Mesenchymal stem cell (in vitro differentiated cells and primary cell): ENCODE measurements around the gene TMCC3. TPM values are rescaled to one million over a fixed set of nuclear protein-coding genes. Genes with fewer than 3 reads are reported as not detected.

Experiments used
- DNase-seq: peaks from one replicate; pipeline ENCODE4 v3.0.0-alpha.2; 2013
- H2AFZ ChIP-seq: one replicate; pipeline ENCODE4 v1.6.1; 2013; ENCODE audit warnings: low read depth, mild to moderate bottlenecking, control low read depth, inconsistent platforms, low read length, moderate library complexity
- H2AK5ac ChIP-seq: 2 replicates; pipeline ENCODE4 v1.6.1; 2013; ENCODE audit warnings: low read length, moderate library complexity, mild to moderate bottlenecking, inconsistent platforms; ENCODE audit not compliant: severe bottlenecking
- H2BK120ac ChIP-seq: one replicate; pipeline ENCODE4 v1.6.1; 2013; ENCODE audit warnings: low read depth, mild to moderate bottlenecking, inconsistent platforms, low read length, moderate library complexity
- H2BK12ac ChIP-seq, 2 experiments: one replicate each; pipeline ENCODE4 v1.6.1; 2013; ENCODE audit warnings: inconsistent platforms in 2 of 2, low read length in 2 of 2, mild to moderate bottlenecking in 2 of 2, moderate library complexity in 2 of 2, control low read depth in 1 of 2
- H2BK15ac ChIP-seq: one replicate; pipeline ENCODE4 v1.6.1; 2013; ENCODE audit warnings: mild to moderate bottlenecking, low read depth, inconsistent platforms; ENCODE audit not compliant: poor library complexity, severe bottlenecking
- H2BK5ac ChIP-seq: 2 replicates; pipeline ENCODE4 v1.6.1; 2013; ENCODE audit warnings: low read depth, mild to moderate bottlenecking, low read length, control low read depth, inconsistent platforms; ENCODE audit not compliant: poor library complexity, severe bottlenecking
- H3K14ac ChIP-seq, 2 experiments: one replicate each; pipeline ENCODE4 v1.6.1; 2013; ENCODE audit warnings: inconsistent platforms in 2 of 2, low read length in 2 of 2, control low read depth in 1 of 2, mild to moderate bottlenecking in 1 of 2, moderate library complexity in 1 of 2
- H3K18ac ChIP-seq, 2 experiments: one replicate each; pipeline ENCODE4 v1.6.1; 2013; ENCODE audit warnings: inconsistent platforms in 2 of 2, low read length in 2 of 2, control low read depth in 1 of 2, low read depth in 1 of 2, mild to moderate bottlenecking in 1 of 2
- H3K23ac ChIP-seq, 2 experiments: one replicate each; pipeline ENCODE4 v1.6.1; 2013; ENCODE audit warnings: inconsistent platforms in 2 of 2, low read length in 2 of 2, mild to moderate bottlenecking in 2 of 2, moderate library complexity in 2 of 2, control low read depth in 1 of 2
- H3K27ac ChIP-seq: 2 replicates; pipeline ENCODE4 v1.5.1; 2013; ENCODE audit warnings: mild to moderate bottlenecking, moderate library complexity, low read length, control low read depth, inconsistent platforms; ENCODE audit not compliant: poor library complexity, severe bottlenecking
- H3K27me3 ChIP-seq, 2 experiments: 2 replicates each; pipeline versions ENCODE4 v1.6.1 to v1.7.0; 2013; ENCODE audit warnings: low read length in 2 of 2, mild to moderate bottlenecking in 2 of 2, moderate library complexity in 2 of 2, control low read depth in 1 of 2, inconsistent platforms in 1 of 2; ENCODE audit not compliant: control insufficient read depth in 1 of 2, insufficient read depth in 1 of 2
- H3K36me3 ChIP-seq, 2 experiments: 2 replicates each; pipeline versions ENCODE4 v1.6.1 to v1.7.0; 2013; ENCODE audit warnings: low read length in 2 of 2, control low read depth in 1 of 2, inconsistent platforms in 1 of 2, low read depth in 1 of 2, mild to moderate bottlenecking in 1 of 2; ENCODE audit not compliant: insufficient read depth in 2 of 2, control insufficient read depth in 1 of 2
- H3K4ac ChIP-seq, 2 experiments: one replicate each; pipeline ENCODE4 v1.6.1; 2013; ENCODE audit warnings: inconsistent platforms in 2 of 2, low read length in 2 of 2, mild to moderate bottlenecking in 2 of 2, moderate library complexity in 2 of 2, control low read depth in 1 of 2, low read depth in 1 of 2
- H3K4me1 ChIP-seq: 2 replicates; pipeline ENCODE4 v1.6.1; 2013; ENCODE audit warnings: low read depth, low read length, control low read depth; ENCODE audit not compliant: control insufficient read depth, insufficient read depth
- H3K4me2 ChIP-seq: 2 replicates; pipeline ENCODE4 v1.6.1; 2013; ENCODE audit warnings: low read length, mild to moderate bottlenecking, inconsistent platforms; ENCODE audit not compliant: poor library complexity, severe bottlenecking
- H3K4me3 ChIP-seq, 2 experiments: 2 replicates each; pipeline versions ENCODE4 v1.5.1 to v1.7.0; 2013; ENCODE audit warnings: low read length in 2 of 2, mild to moderate bottlenecking in 2 of 2, control low read depth in 1 of 2, low read depth in 1 of 2; ENCODE audit not compliant: insufficient read depth in 1 of 2
- H3K79me1 ChIP-seq: replicated peaks from 2 replicates; pipeline ENCODE4 v1.6.1; 2013; ENCODE audit warnings: mild to moderate bottlenecking, control low read depth, low read length, inconsistent platforms; ENCODE audit not compliant: poor library complexity, severe bottlenecking
- H3K9ac ChIP-seq: 2 replicates; pipeline ENCODE4 v1.7.0; 2013; ENCODE audit warnings: mild to moderate bottlenecking, low read length, moderate library complexity
- H3K9me3 ChIP-seq: 2 replicates; pipeline ENCODE4 v1.7.0; 2013; ENCODE audit warnings: mild to moderate bottlenecking, low read length; ENCODE audit not compliant: control insufficient read depth
- H4K8ac ChIP-seq: one replicate; pipeline ENCODE4 v1.6.1; 2013; ENCODE audit warnings: inconsistent platforms, mild to moderate bottlenecking, low read length, moderate library complexity
- H4K91ac ChIP-seq: one replicate; pipeline ENCODE4 v1.6.1; 2013; ENCODE audit warnings: mild to moderate bottlenecking, low read length, inconsistent platforms
- WGBS: methylation state at CpG from one replicate; pipeline ENCODE4 v1.1.7; 2013; ENCODE audit warnings: mixed read lengths; 5-methylcytosine and 5-hydroxymethylcytosine counted together
- small RNA-seq: library from polyadenylated mRNA; stranded (forward); fragments of <200 nt; extraction: miRNeasy Mini kit (QIAGEN cat#:217004); gene quantifications from one replicate; pipeline ENCODE3, GENCODE V24; 2013; ENCODE audit warnings: low read depth

TMCC3 gene

GRCh38 chr12:94531196-94531720 is 119.1 kb downstream of the TMCC3 start:
- Histone ChIP-seq H3K4me2 (no peak overlapping the region), H3K14ac (no peak overlapping the region), H2BK12ac (no peak overlapping the region), H2AK5ac (no peak overlapping the region), H3K4me3 (no peak overlapping the region), H3K4me1 (no peaks in the 10 kb centered on the region), H4K91ac (no peak overlapping the region), H2AFZ (no peak overlapping the region), H3K36me3 (no peaks in the 10 kb centered on the region), H2BK15ac (no peak overlapping the region), H3K18ac (no peak overlapping the region), H3K9me3 (no peaks in the 10 kb centered on the region), H3K23ac (no peak overlapping the region), H3K4ac (no peak overlapping the region), H3K9ac (no peak overlapping the region), H3K79me1 (no peaks in the 10 kb centered on the region), H3K27me3 (peaks cover 11 to 36% of the 10 kb centered on the region in 2 experiments), H2BK5ac (no peak overlapping the region), H3K27ac (no peak overlapping the region), H4K8ac (no peak overlapping the region), H2BK120ac (no peak overlapping the region)
- 90% methylated on average over 5 of the region's 6 CpGs for WGBS
- DNase-seq = no peak

GRCh38 chr12:94525951-94526350 is 124.4 kb downstream of the TMCC3 start:
- no peaks in the 10 kb centered on the region for H3K36me3 ChIP-seq
- no peak overlapping the region for H2BK120ac ChIP-seq
- no peak overlapping the region for H4K91ac ChIP-seq
- DNase-seq = no peak
- H2BK5ac ChIP-seq = no peak overlapping the region
- no peak overlapping the region for H3K4ac ChIP-seq
- no peak overlapping the region for H3K14ac ChIP-seq
- H3K9me3 ChIP-seq = no peaks in the 10 kb centered on the region
- H3K9ac ChIP-seq = no peak overlapping the region
- H3K4me2 ChIP-seq = no peak overlapping the region
- H2BK15ac ChIP-seq = no peak overlapping the region
- no peak overlapping the region for H4K8ac ChIP-seq
- no peaks in the 10 kb centered on the region for H3K79me1 ChIP-seq
- WGBS = 100% methylated on average over 1 of the region's 2 CpGs
- H2BK12ac ChIP-seq = no peak overlapping the region
- H2AK5ac ChIP-seq = no peak overlapping the region
- no peak overlapping the region for H3K18ac ChIP-seq
- peaks cover 18 to 27% of the 10 kb centered on the region in 2 experiments for H3K27me3 ChIP-seq
- no peak overlapping the region for H2AFZ ChIP-seq
- no peak overlapping the region for H3K27ac ChIP-seq
- no peak overlapping the region for H3K4me3 ChIP-seq
- H3K4me1 ChIP-seq = no peaks in the 10 kb centered on the region
- H3K23ac ChIP-seq = no peak overlapping the region

Small RNA genes lying within 50 kb of the gene (small RNA-seq; reads per million reads assigned to genes)
- not detected for gene LSM3P2
- not detected for gene MIR5700
